CD4-positive, alpha-beta T cell treated with Interleukin-17A for 4 hours (primary cell): ENCODE results near the gene KRT75.
A peak's percentile ranks its signal among the peaks of the same experiment; 100 is the strongest.
"Not testable (repeated sequence)": the region's sequence is repeated elsewhere in the genome, so short reads cannot be mapped to it uniquely, and the experiment has no call there.

Source experiments
- DNase-seq: peaks from one replicate; pipeline ENCODE4 v3.0.0-alpha.2; 2020; ENCODE audit warnings: mixed read lengths

The KRT75 gene

GRCh38 chr12:52415870-52416750 lies 18.1 kb downstream of the KRT75 start:
- DNase-seq, result no peak

- no peak for DNase-seq
Measured at GRCh38 chr12:52414936-52415335, 19.2 kb downstream of the KRT75 start.

GRCh38 chr12:52413782-52414345 lies 20.3 kb downstream of the KRT75 start:
- DNase-seq, result no peak

- DNase-seq, result no peak
Measured at GRCh38 chr12:52413202-52413601, 21.0 kb downstream of the KRT75 start.

- no peak for DNase-seq
Measured at GRCh38 chr12:52411815-52412214, 22.4 kb downstream of the KRT75 start.

- DNase-seq, result not testable (repeated sequence)
Measured at GRCh38 chr12:52410589-52411248, 23.5 kb downstream of the KRT75 start.

- no peak for DNase-seq
Measured at GRCh38 chr12:52407918-52408317, 26.3 kb downstream of the KRT75 start.

GRCh38 chr12:52405922-52406385 lies 28.2 kb downstream of the KRT75 start, which contains the start of gene KRT82:
TSS of gene KRT82 (minus strand) at chr12:52406335. CDS start at chr12:52406277, 58 bp downstream.
- no peak for DNase-seq

- no peak for DNase-seq
Measured at GRCh38 chr12:52404951-52405350, 29.2 kb downstream of the KRT75 start.

GRCh38 chr12:52403561-52403960 lies 30.6 kb downstream of the KRT75 start:
- no peak for DNase-seq

- DNase-seq, result no peak
Measured at GRCh38 chr12:52402873-52403540, 31.2 kb downstream of the KRT75 start.

GRCh38 chr12:52402377-52402776 lies 31.8 kb downstream of the KRT75 start:
- DNase-seq, result no peak

GRCh38 chr12:52401926-52402325 lies 32.2 kb downstream of the KRT75 start:
- no peak for DNase-seq

GRCh38 chr12:52401526-52401925 lies 32.6 kb downstream of the KRT75 start:
- DNase-seq, result no peak

GRCh38 chr12:52400906-52401305 lies 33.3 kb downstream of the KRT75 start:
- no peak for DNase-seq

- no peak for DNase-seq
Measured at GRCh38 chr12:52399756-52400155, 34.4 kb downstream of the KRT75 start.

- DNase-seq, result no peak
Measured at GRCh38 chr12:52398176-52398575, 36.0 kb downstream of the KRT75 start.

- no peak for DNase-seq
Measured at GRCh38 chr12:52396656-52397055, 37.5 kb downstream of the KRT75 start.

GRCh38 chr12:52395761-52396434 lies 38.3 kb downstream of the KRT75 start:
- peak; percentile 14 for DNase-seq

- no peak for DNase-seq
Measured at GRCh38 chr12:52394836-52395405, 39.2 kb downstream of the KRT75 start.

- no peak for DNase-seq
Measured at GRCh38 chr12:52392465-52393007, 41.6 kb downstream of the KRT75 start.

GRCh38 chr12:52391618-52392002 lies 42.6 kb downstream of the KRT75 start:
- DNase-seq, result no peak
